HG02623 (cell line): Measurements from ENCODE around the gene ADRA2C.

ENCODE experiments used
- ATAC-seq: cut with Tn5 transposase; IDR thresholded peaks from one replicate; pipeline ENCODE4 v1.9.1; 2021; ENCODE audit warnings: moderate library complexity; ENCODE audit not compliant: unreplicated experiment

Gene ADRA2C

GRCh38 chr4:3766036-3766784, at the start of gene ADRA2C:
TSS of gene ADRA2C (plus strand) at chr4:3766385. CDS start at chr4:3766607, 222 bp downstream.
- ATAC-seq = no peak

- ATAC-seq = no peak
Observed at GRCh38 chr4:3716631-3717235, 49.5 kb upstream of the ADRA2C start.

GRCh38 chr4:3717241-3717640, 48.9 kb upstream of the ADRA2C start:
- no peak for ATAC-seq

- ATAC-seq = no peak
Observed at GRCh38 chr4:3718462-3718861, 47.7 kb upstream of the ADRA2C start.

- no peak for ATAC-seq
Observed at GRCh38 chr4:3719191-3719590, 47.0 kb upstream of the ADRA2C start.

- no peak for ATAC-seq
Observed at GRCh38 chr4:3719836-3720235, 46.3 kb upstream of the ADRA2C start.

GRCh38 chr4:3720466-3720865, 45.7 kb upstream of the ADRA2C start:
- no peak for ATAC-seq

GRCh38 chr4:3721186-3721585, 45.0 kb upstream of the ADRA2C start:
- ATAC-seq = no peak

- ATAC-seq = no peak
Observed at GRCh38 chr4:3721627-3722026, 44.6 kb upstream of the ADRA2C start.

GRCh38 chr4:3722446-3723231, 43.5 kb upstream of the ADRA2C start:
- ATAC-seq = no peak

- ATAC-seq = no peak
Observed at GRCh38 chr4:3723232-3723642, 42.9 kb upstream of the ADRA2C start.

GRCh38 chr4:3724319-3725231, 41.6 kb upstream of the ADRA2C start:
- ATAC-seq = no peak

- ATAC-seq = no peak
Observed at GRCh38 chr4:3725936-3726870, 40.0 kb upstream of the ADRA2C start.

- ATAC-seq = no peak
Observed at GRCh38 chr4:3727847-3728469, 38.2 kb upstream of the ADRA2C start.

GRCh38 chr4:3729188-3729881, 36.9 kb upstream of the ADRA2C start:
- no peak for ATAC-seq

GRCh38 chr4:3729882-3730226, 36.3 kb upstream of the ADRA2C start:
- no peak for ATAC-seq

GRCh38 chr4:3730422-3731190, 35.6 kb upstream of the ADRA2C start:
- no peak for ATAC-seq
